Measurements from ENCODE around the gene KLHL29. TPM values are rescaled to one million over a fixed set of nuclear protein-coding genes. Genes with fewer than 3 reads are reported as not detected.

KLHL29 gene
- total RNA-seq, 1 experiment from 2014 or later = 12.2 TPM

DNA sequence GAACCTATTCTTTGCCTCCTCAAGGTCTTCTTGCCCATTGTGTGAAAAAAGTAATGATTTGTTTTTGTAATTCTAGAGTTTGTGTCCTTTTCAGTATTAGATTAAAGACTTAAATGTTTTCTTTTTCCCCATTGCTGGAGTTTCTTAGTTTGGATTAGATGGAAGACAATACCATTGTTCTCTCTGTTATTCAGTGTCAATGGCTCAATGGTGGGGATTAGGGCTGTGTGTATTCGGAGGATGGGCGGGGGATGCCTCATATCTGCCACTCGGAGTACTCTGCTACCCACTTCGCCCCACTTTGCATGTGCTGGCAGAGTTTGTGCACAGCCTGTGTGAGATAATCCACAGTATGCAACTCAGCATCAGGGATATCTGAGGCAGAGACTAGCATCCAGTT is 90.1 kb downstream of the KLHL29 start:
- intact Hi-C loops (cut with micrococcal nuclease; ENCODE audit: unreplicated experiment) = no loop called here
- Histone ChIP-seq H3K4me1 (ENCODE audit: insufficient read depth, low read length, poor library complexity, severe bottlenecking) (peaks cover 11% of the 10 kb centered on the region), H3K27ac (ENCODE audit: low read depth, low read length, poor library complexity, severe bottlenecking) (no peak overlapping the region), H3K9me3 (ENCODE audit: low read depth, low read length, poor library complexity, severe bottlenecking) (no peaks in the 10 kb centered on the region), H3K36me3 (ENCODE audit: insufficient read depth, low read length, poor library complexity, severe bottlenecking) (no peaks in the 10 kb centered on the region), H3K27me3 (replicated peaks; ENCODE audit: insufficient read depth, low read depth, low read length, poor library complexity) (no peaks in the 10 kb centered on the region), H3K4me3 (ENCODE audit: low read depth, low read length, poor library complexity, severe bottlenecking) (no peak overlapping the region)
- BruUV-seq (replicated peaks) = no TSS peak
- TF ChIP-seq, protein P1, sequence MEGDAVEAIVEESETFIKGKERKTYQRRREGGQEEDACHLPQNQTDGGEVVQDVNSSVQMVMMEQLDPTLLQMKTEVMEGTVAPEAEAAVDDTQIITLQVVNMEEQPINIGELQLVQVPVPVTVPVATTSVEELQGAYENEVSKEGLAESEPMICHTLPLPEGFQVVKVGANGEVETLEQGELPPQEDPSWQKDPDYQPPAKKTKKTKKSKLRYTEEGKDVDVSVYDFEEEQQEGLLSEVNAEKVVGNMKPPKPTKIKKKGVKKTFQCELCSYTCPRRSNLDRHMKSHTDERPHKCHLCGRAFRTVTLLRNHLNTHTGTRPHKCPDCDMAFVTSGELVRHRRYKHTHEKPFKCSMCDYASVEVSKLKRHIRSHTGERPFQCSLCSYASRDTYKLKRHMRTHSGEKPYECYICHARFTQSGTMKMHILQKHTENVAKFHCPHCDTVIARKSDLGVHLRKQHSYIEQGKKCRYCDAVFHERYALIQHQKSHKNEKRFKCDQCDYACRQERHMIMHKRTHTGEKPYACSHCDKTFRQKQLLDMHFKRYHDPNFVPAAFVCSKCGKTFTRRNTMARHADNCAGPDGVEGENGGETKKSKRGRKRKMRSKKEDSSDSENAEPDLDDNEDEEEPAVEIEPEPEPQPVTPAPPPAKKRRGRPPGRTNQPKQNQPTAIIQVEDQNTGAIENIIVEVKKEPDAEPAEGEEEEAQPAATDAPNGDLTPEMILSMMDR (conservative IDR thresholded peaks at IDR 0.05; ENCODE audit: low read depth, low read length) = no peak
- TF ChIP-seq EZH2 (IDR thresholded peaks at IDR 0.05; ENCODE audit: borderline replicate concordance, low read depth, low read length, poor library complexity, severe bottlenecking) = no peak
- ChIA-PET POLR2A (ENCODE audit: low non-redundant PET) (no interaction called here), CTCF (no interaction called here)
- no peak for DNase-seq (ENCODE audit: low spot score)

DNA sequence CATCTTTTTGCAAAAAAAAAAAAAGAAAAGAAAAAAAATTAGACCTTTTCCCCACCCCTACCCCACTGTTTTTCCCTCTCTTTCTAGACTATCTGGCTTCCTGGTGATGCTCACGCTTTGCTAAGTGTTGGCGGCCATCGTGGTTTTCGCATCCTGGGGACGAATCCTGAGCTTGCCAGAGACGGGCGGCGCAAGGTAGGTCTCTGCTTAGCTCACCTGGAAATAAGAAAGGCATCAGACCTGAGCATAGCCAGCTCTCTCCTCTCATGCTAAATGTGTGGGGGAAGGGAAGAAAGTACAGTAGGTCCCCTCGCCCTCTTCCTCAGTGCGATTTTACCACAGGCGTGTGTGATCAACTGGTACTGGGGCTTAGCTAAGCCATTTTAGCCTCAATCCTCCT is 90.5 kb downstream of the KLHL29 start:
- BruUV-seq (replicated peaks) = no TSS peak
- H3K4me3 ChIP-seq (ENCODE audit: low read depth, low read length, poor library complexity, severe bottlenecking) = no peak overlapping the region
- CTCF ChIA-PET = no interaction called here
- POLR2A ChIA-PET (ENCODE audit: low non-redundant PET) = no interaction called here
- H3K27ac ChIP-seq (ENCODE audit: low read depth, low read length, poor library complexity, severe bottlenecking) = no peak overlapping the region
- no peaks in the 10 kb centered on the region for H3K27me3 ChIP-seq (replicated peaks; ENCODE audit: insufficient read depth, low read depth, low read length, poor library complexity)
- no peaks in the 10 kb centered on the region for H3K9me3 ChIP-seq (ENCODE audit: low read depth, low read length, poor library complexity, severe bottlenecking)
- intact Hi-C loops (cut with micrococcal nuclease; ENCODE audit: unreplicated experiment) = no loop called here
- no peak for TF ChIP-seq EZH2 (IDR thresholded peaks at IDR 0.05; ENCODE audit: borderline replicate concordance, low read depth, low read length, poor library complexity, severe bottlenecking)
- TF ChIP-seq, protein P1 (conservative IDR thresholded peaks at IDR 0.05; ENCODE audit: low read depth, low read length) = no peak
- peaks cover 13% of the 10 kb centered on the region for H3K4me1 ChIP-seq (ENCODE audit: insufficient read depth, low read length, poor library complexity, severe bottlenecking)
- no peak for DNase-seq (ENCODE audit: low spot score)
- H3K36me3 ChIP-seq (ENCODE audit: insufficient read depth, low read length, poor library complexity, severe bottlenecking) = no peaks in the 10 kb centered on the region

DNA sequence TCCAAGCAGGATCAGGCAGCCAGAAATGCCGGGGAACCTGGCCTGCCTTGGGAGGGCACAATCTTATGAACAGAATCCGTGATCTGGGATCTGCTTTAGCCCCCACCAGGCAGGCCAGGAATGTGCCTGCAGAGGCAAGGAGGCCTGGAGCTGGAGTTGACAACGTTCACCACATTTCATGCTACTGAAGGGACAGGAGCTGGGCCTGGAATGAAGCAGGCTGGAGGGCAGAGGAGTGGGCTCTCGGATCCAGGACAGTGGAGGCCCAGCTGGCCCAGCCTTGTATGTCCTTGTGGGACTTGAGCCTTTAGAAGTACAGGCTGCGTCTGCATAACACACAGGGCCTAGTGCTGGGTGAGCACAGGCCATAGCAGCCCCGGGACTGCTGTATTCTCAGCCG is 91.8 kb downstream of the KLHL29 start:
- no peak for DNase-seq (ENCODE audit: low spot score)
- no peak for TF ChIP-seq EZH2 (IDR thresholded peaks at IDR 0.05; ENCODE audit: borderline replicate concordance, low read depth, low read length, poor library complexity, severe bottlenecking)
- TF ChIP-seq, protein P1 (conservative IDR thresholded peaks at IDR 0.05; ENCODE audit: low read depth, low read length) = no peak
- no peak overlapping the region for H3K4me3 ChIP-seq (ENCODE audit: low read depth, low read length, poor library complexity, severe bottlenecking)
- H3K9me3 ChIP-seq (ENCODE audit: low read depth, low read length, poor library complexity, severe bottlenecking) = no peaks in the 10 kb centered on the region
- ChIA-PET POLR2A (ENCODE audit: low non-redundant PET) (no interaction called here), CTCF (no interaction called here)
- peaks cover 24% of the 10 kb centered on the region for H3K4me1 ChIP-seq (ENCODE audit: insufficient read depth, low read length, poor library complexity, severe bottlenecking)
- no TSS peak for BruUV-seq (replicated peaks)
- intact Hi-C loops (cut with micrococcal nuclease; ENCODE audit: unreplicated experiment) = no loop called here
- H3K27ac ChIP-seq (ENCODE audit: low read depth, low read length, poor library complexity, severe bottlenecking) = no peak overlapping the region
- no peaks in the 10 kb centered on the region for H3K27me3 ChIP-seq (replicated peaks; ENCODE audit: insufficient read depth, low read depth, low read length, poor library complexity)
- no peaks in the 10 kb centered on the region for H3K36me3 ChIP-seq (ENCODE audit: insufficient read depth, low read length, poor library complexity, severe bottlenecking)
